Panc1 (cell line): Measurements from ENCODE around the gene LIMA1. TPM values are rescaled to one million over a fixed set of nuclear protein-coding genes. Genes with fewer than 3 reads are reported as not detected.

Source experiments
- ATAC-seq: fragments of 200-7000 bp; cut with Tn5 transposase; 2 replicates; pipeline ENCODE4 v1.9.1; 2020; ENCODE audit warnings: mild to moderate bottlenecking, moderate library complexity
- BruUV-seq: library from RNA; stranded (reverse); fragments of 400-500 nt; replicated peaks from 2 replicates; lab custom pipeline; 2021; lab: Mats Ljungman, UMichigan
- CTCF ChIA-PET: fragments of 300-600 bp; sonication (Branson Sonifier 250); formaldehyde crosslinking; loops from one replicate; lab custom pipeline; 2022; ENCODE audit warnings: antibody characterized with exemption; lab: Charles Lee
- POLR2A ChIA-PET: fragments of 300-600 bp; sonication (Branson Sonifier 250); formaldehyde crosslinking; loops from one replicate; lab custom pipeline; 2022; ENCODE audit warnings: antibody characterized with exemption; lab: Charles Lee
- DNase-seq: peaks from one replicate; pipeline ENCODE4 v3.0.0-alpha.2; 2010; ENCODE audit warnings: low read depth, low spot score
- H3K27ac ChIP-seq: 2 replicates; pipeline ENCODE4 v1.5.1; 2011; ENCODE audit warnings: mild to moderate bottlenecking, low read length, inconsistent platforms
- H3K27me3 ChIP-seq: fragments of 200-500 bp; sonication (Bioruptor generic); 2 replicates; pipeline ENCODE4 v1.6.0; 2014; ENCODE audit warnings: low read length, inconsistent platforms; ENCODE audit not compliant: control insufficient read depth, insufficient read depth
- H3K36me3 ChIP-seq: fragments of 200-500 bp; sonication (Bioruptor generic); 2 replicates; pipeline ENCODE4 v1.5.1; 2014; ENCODE audit warnings: inconsistent platforms, mild to moderate bottlenecking, low read length, moderate library complexity; ENCODE audit not compliant: control insufficient read depth, insufficient read depth
- H3K4me1 ChIP-seq: 2 replicates; pipeline ENCODE4 v1.5.1; 2011; ENCODE audit warnings: inconsistent platforms, mild to moderate bottlenecking, low read length, moderate library complexity; ENCODE audit not compliant: control insufficient read depth, insufficient read depth
- H3K4me3 ChIP-seq, 2 experiments: 2 replicates each; pipeline ENCODE4 v1.5.1; 2011 to 2012; ENCODE audit warnings: low read depth in 2 of 2, low read length in 2 of 2, mild to moderate bottlenecking in 2 of 2, inconsistent platforms in 1 of 2, moderate library complexity in 1 of 2
- H3K9me3 ChIP-seq: fragments of 200-500 bp; sonication (Bioruptor generic); 2 replicates; pipeline ENCODE4 v1.5.1; 2014; ENCODE audit warnings: low read depth, mild to moderate bottlenecking, inconsistent platforms, low read length, moderate library complexity; ENCODE audit not compliant: control insufficient read depth, insufficient read depth
- POLR2AphosphoS5 ChIP-seq: IDR thresholded peaks from 2 replicates; pipeline ENCODE4 v1.6.1; 2012; ENCODE audit warnings: mild to moderate bottlenecking, low read depth, low read length, moderate library complexity
- SIN3A ChIP-seq: IDR thresholded peaks from 2 replicates; pipeline ENCODE4 v1.6.1; 2012; ENCODE audit warnings: low read depth, mild to moderate bottlenecking, low read length, moderate library complexity, borderline replicate concordance; ENCODE audit not compliant: insufficient read depth
- TCF7L2 ChIP-seq: IDR thresholded peaks from 2 replicates; pipeline ENCODE4 v1.6.1; 2011; ENCODE audit warnings: mild to moderate bottlenecking, low read depth, low read length, inconsistent platforms
- in situ Hi-C: cut with HindIII; loops from 2 replicates; pipeline ENCODE4 v1.10.0; 2016; ENCODE audit warnings: low sequenced_read_pairs, low pct_unique_long_range_greater_than_20kb
- intact Hi-C: fragments of 100-400 bp; cut with micrococcal nuclease; formaldehyde crosslinking; loops from one replicate; pipeline ENCODE4 v1.10.0; 2022; ENCODE audit not compliant: unreplicated experiment
- total RNA-seq: library from RNA; stranded (reverse); gene quantifications from one replicate; pipeline ENCODE4 v1.2.1, GENCODE V29; 2021; ENCODE audit not compliant: unreplicated experiment
- TF ChIP-seq, protein P1 (sequence below): fragments of 450-650 bp; IDR thresholded peaks from 2 replicates; pipeline ENCODE4 v1.5.1; 2017; ENCODE audit warnings: mild to moderate bottlenecking
- TF ChIP-seq, protein P2 (sequence below), 2 experiments: IDR thresholded peaks; 2 replicates each; pipeline ENCODE4 v1.6.1; 2011 to 2012; ENCODE audit warnings: low read depth in 2 of 2, control low read depth in 1 of 2, low read length in 1 of 2, mild to moderate bottlenecking in 1 of 2, moderate library complexity in 1 of 2; ENCODE audit not compliant: insufficient read depth in 1 of 2

Gene LIMA1
- total RNA-seq, 1 experiment from 2014 or later, result 155 TPM

DNA sequence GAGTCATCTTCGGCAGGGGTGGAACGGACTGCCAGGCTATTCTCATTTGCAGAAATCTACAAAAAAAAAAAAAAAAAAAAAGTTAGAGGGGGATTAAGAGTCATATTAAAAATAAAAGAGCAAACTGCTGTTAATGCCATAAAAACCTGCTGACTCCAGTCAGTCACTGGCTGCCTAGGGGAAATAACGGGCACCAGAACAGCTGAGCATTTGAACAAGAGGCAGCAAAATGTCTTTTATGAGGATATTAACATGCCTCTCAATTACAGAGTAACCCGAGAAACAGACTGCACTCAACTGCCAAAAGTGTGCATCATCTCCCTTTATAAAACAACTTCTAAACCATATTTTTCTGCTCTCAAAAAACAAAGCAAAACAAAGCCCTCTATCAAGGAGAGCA, 87.5 kb downstream of the LIMA1 start:
- no peak for DNase-seq
- peak overlapping the region; percentile 69 for H3K27ac ChIP-seq
- H3K36me3 ChIP-seq, result peaks cover 12% of the 10 kb centered on the region
- no peaks in the 10 kb centered on the region for H3K9me3 ChIP-seq
- TF ChIP-seq, protein P1, sequence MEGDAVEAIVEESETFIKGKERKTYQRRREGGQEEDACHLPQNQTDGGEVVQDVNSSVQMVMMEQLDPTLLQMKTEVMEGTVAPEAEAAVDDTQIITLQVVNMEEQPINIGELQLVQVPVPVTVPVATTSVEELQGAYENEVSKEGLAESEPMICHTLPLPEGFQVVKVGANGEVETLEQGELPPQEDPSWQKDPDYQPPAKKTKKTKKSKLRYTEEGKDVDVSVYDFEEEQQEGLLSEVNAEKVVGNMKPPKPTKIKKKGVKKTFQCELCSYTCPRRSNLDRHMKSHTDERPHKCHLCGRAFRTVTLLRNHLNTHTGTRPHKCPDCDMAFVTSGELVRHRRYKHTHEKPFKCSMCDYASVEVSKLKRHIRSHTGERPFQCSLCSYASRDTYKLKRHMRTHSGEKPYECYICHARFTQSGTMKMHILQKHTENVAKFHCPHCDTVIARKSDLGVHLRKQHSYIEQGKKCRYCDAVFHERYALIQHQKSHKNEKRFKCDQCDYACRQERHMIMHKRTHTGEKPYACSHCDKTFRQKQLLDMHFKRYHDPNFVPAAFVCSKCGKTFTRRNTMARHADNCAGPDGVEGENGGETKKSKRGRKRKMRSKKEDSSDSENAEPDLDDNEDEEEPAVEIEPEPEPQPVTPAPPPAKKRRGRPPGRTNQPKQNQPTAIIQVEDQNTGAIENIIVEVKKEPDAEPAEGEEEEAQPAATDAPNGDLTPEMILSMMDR, result no peak
- TF ChIP-seq TCF7L2 (no peak), POLR2AphosphoS5 (no peak), SIN3A (no peak)
- TF ChIP-seq, protein P2, sequence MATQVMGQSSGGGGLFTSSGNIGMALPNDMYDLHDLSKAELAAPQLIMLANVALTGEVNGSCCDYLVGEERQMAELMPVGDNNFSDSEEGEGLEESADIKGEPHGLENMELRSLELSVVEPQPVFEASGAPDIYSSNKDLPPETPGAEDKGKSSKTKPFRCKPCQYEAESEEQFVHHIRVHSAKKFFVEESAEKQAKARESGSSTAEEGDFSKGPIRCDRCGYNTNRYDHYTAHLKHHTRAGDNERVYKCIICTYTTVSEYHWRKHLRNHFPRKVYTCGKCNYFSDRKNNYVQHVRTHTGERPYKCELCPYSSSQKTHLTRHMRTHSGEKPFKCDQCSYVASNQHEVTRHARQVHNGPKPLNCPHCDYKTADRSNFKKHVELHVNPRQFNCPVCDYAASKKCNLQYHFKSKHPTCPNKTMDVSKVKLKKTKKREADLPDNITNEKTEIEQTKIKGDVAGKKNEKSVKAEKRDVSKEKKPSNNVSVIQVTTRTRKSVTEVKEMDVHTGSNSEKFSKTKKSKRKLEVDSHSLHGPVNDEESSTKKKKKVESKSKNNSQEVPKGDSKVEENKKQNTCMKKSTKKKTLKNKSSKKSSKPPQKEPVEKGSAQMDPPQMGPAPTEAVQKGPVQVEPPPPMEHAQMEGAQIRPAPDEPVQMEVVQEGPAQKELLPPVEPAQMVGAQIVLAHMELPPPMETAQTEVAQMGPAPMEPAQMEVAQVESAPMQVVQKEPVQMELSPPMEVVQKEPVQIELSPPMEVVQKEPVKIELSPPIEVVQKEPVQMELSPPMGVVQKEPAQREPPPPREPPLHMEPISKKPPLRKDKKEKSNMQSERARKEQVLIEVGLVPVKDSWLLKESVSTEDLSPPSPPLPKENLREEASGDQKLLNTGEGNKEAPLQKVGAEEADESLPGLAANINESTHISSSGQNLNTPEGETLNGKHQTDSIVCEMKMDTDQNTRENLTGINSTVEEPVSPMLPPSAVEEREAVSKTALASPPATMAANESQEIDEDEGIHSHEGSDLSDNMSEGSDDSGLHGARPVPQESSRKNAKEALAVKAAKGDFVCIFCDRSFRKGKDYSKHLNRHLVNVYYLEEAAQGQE (IDR thresholded peaks at IDR 0.05; ENCODE audit: insufficient read depth in 1 of 2, low read depth in 2 of 2, low read length in 1 of 2), result no peak
- H3K4me3 ChIP-seq, result no peak overlapping the region
- ChIA-PET CTCF (no interaction called here), POLR2A (interaction anchor here (0.6 kb wide), 1 partner anchor 44 kb away, joined by 3 read pairs; no protein-coding TSS in a partner anchor)
- H3K27me3 ChIP-seq, result no peaks in the 10 kb centered on the region
- ATAC-seq, result no peak
- TSS peak; percentile 24 for BruUV-seq
- intact Hi-C loops (no loop called here), in situ Hi-C loops (no loop called here)
- peaks cover 32% of the 10 kb centered on the region for H3K4me1 ChIP-seq

DNA sequence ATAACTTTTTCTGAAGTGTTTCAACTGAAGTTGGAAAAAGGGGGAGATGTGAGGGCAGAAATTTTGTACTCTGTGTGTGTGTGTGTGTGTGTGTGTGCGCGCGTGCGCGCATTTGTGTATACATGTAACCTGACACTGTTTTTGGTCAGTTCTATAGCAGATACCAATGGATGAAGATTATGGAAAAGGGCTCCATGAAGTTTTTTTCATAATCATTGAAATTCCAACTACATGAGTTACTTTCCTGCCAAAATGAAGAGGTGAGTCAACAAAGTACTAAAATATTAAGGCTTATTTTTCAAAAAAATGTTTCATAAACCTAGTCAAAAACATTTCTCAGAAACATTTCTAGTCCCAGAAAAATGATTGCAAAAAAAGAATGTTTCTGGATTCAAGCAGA, 90.4 kb downstream of the LIMA1 start:
- intact Hi-C loops, result no loop called here
- H3K27ac ChIP-seq, result peak overlapping the region; percentile 56

More for the DNA sequence above, 90.4 kb downstream of the LIMA1 start:
- in situ Hi-C loops, result no loop called here
- Histone ChIP-seq H3K36me3 (peaks cover 19% of the 10 kb centered on the region), H3K27me3 (no peaks in the 10 kb centered on the region), H3K4me3 (no peak overlapping the region), H3K4me1 (peaks cover 39% of the 10 kb centered on the region), H3K9me3 (no peaks in the 10 kb centered on the region)
- CTCF ChIA-PET, result no interaction called here
- POLR2A ChIA-PET, result no interaction called here
- TF ChIP-seq TCF7L2, result no peak
- TF ChIP-seq, protein P1, result no peak
- TF ChIP-seq POLR2AphosphoS5, result no peak
- no peak for TF ChIP-seq SIN3A
- TF ChIP-seq, protein P2 (IDR thresholded peaks at IDR 0.05; ENCODE audit: insufficient read depth in 1 of 2, low read depth in 2 of 2, low read length in 1 of 2), result no peak
- BruUV-seq, result no TSS peak
- ATAC-seq (no peak), DNase-seq (no peak)
